Subcutaneous adipose tissue (tissue), 4 donors: ENCODE data around the gene HLF. TPM values are rescaled to one million over a fixed set of nuclear protein-coding genes. Genes with fewer than 3 reads are reported as not detected.

ENCODE experiments used
- total RNA-seq, 4 donors: library from RNA; depleted of rRNA; stranded (reverse); fragments of >200 nt; gene quantifications; one replicate each; pipeline ENCODE4 v1.1.0, GENCODE V29; 2016
- TF ChIP-seq, protein P1 (sequence below): fragments of 450-650 bp; IDR thresholded peaks from one replicate; pipeline ENCODE4 v1.5.1; 2016; ENCODE audit warnings: low read depth, mild to moderate bottlenecking, control low read depth, antibody characterized with exemption, moderate library complexity

HLF gene
- total RNA-seq, 4 donors from 2014 or later, result 8.5 to 23.4 (median 11.5) TPM

DNA sequence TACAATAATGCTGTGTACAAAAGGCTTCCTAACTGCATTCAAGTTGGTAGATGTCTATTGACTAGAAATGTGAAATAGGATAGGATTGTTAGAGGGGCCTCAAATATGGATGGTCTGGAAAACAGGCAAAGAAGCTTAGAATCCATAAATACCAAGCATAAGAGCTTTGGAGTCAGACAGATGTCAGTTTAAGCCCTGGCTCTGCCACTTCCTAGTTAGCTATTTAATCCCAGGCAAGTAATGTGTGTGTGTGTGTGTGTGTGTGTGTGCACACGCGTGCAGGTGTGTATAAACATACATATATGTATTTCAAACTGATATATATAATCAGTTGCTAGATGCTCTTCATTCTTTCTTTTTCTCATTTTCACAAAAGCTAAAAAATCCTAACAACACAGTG, 90.2 kb downstream of the HLF start:
- TF ChIP-seq, protein P1, sequence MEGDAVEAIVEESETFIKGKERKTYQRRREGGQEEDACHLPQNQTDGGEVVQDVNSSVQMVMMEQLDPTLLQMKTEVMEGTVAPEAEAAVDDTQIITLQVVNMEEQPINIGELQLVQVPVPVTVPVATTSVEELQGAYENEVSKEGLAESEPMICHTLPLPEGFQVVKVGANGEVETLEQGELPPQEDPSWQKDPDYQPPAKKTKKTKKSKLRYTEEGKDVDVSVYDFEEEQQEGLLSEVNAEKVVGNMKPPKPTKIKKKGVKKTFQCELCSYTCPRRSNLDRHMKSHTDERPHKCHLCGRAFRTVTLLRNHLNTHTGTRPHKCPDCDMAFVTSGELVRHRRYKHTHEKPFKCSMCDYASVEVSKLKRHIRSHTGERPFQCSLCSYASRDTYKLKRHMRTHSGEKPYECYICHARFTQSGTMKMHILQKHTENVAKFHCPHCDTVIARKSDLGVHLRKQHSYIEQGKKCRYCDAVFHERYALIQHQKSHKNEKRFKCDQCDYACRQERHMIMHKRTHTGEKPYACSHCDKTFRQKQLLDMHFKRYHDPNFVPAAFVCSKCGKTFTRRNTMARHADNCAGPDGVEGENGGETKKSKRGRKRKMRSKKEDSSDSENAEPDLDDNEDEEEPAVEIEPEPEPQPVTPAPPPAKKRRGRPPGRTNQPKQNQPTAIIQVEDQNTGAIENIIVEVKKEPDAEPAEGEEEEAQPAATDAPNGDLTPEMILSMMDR, result no peak

DNA sequence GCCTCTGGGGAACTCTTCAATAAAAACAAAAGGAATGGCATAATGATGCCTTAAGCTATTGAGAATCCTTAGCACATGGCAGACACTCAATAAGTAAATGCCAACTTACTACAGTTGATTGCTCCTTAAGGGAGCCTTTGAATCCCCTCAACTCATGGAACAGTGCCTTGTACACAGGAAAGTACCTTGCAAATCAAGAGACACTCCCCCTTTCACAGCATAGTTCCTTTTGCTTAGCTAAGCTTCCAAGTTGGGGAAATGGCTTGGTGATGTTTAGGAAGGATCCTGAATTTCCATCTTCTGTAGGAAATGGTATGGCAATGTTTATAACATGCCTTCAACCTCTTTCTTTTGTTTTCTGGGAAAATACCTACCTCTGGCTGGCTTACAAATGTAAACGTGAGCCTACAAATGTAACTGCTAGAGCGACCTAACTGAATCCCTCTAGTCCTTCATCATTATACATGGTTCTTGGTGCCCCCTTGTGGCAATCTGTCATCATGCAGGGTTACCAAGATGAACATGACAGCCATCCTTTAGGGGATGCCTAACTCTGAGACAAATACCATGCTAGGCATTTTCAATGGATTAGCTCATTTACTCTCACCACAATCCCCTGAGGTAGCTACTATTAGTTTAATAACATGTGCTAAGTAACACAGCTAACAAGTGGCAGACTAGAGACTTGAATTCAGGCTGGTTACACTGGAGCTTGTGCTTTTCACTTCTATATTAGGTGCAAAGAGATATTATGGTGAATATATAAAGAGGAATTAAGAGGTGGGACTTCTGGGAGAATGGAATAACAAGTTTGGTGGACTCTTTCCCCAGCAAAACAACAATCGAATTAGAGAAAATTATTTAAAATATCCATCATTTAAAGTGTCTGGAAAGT, 91.9 kb downstream of the HLF start:
- TF ChIP-seq, protein P1, result no peak

DNA sequence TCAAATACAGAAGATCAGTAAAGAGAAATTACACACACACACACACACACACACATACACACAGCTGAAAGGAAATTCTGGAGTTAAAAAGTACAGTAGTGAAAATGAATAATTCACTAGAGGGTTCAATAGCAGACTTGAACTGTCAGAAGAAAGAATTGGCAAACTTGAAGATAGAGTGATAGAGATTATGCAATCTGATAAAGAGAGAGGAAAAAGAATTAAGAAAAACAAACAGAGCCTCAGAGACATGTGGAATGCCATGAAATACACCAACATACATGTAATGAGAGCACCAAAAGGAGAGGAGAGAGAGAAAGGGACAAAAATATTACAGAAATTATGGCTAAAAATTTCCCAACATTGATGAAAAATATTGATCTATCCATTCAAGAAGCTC, 96.2 kb downstream of the HLF start:
- TF ChIP-seq, protein P1, result no peak

DNA sequence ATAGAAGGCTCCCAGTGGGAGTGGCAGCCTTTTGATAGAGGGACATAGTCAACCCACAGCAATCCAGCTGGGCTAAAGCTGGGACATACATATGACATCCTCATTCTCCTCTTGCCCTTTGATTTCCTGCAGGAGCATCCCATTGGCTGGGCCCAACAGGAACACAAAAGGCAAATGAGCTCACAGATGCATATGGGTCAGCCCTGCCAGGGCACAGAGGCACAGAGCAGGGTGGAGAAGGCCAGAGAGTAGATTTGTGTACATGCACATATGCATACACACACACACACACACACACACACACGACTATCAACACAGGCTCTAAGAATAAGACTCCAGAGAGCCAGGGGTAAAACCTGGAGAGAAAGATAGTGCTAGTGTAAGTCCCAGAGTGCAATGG, 98.3 kb downstream of the HLF start:
- TF ChIP-seq, protein P1, result no peak

DNA sequence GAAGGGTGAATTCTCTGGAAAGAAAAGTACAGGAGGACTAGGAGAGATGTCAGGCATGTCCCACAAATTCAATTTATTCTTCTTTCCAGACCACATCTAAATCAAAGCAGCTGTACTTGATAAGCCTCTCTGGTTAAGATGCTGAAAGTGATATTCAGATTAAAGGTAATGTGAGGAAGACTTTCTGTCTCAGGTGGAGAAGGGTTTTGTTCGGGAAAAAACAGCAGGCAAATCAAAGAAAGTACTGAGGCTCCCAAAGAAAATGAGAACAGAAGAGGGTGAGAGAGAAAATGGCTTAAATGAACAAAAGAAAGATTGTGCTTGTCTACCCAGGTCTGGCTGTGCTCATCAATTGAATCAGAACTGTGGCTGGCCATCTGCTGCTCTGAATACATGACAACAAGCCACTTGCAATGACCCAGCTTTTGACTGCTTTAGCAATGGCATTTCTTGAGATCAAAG, 101.3 kb downstream of the HLF start:
- TF ChIP-seq, protein P1, result no peak

DNA sequence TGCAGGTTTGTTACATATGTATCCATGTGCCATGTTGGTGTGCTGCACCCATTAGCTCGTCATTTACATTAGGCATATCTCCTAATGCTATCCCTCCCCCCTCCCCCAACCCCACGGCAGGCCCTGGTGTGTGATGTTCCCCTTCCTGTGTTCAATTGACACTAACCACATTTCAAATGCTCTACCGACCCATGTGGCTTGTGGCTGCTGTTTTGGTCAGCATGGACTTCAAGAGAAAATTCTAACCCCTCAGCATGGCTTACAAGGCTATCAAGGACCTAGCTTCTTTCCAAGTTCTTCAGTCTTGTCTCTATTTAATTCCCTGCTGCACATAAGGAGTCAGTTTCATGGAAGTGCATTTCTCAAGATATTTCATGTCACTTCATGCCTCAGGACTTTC, 103.9 kb downstream of the HLF start:
- TF ChIP-seq, protein P1, result no peak

Other genes with a start within 250 kb of the HLF start
- gene MMD, start 156.9 kb downstream of the HLF start, total RNA-seq, result 100 to 1,000 TPM; 136 to 343 (median 201) TPM
- gene SMIM36, start 246.5 kb downstream of the HLF start, total RNA-seq, result not detected